Measurements from ENCODE around the gene SLC19A1. TPM values are rescaled to one million over a fixed set of nuclear protein-coding genes. Genes with fewer than 3 reads are reported as not detected.

The SLC19A1 gene
- total and polyA plus RNA-seq, 4 experiments from 2014 or later = 7.4 to 9.8 (median 8.2) TPM

- Histone ChIP-seq H3K27ac (ENCODE audit: low read depth, low read length) (peak overlapping the region; percentile 39), H3K4me3 (ENCODE audit: low read length in 2 of 2) (no peak overlapping the region), H3K27me3 (ENCODE audit: insufficient read depth, low read length) (no peaks in the 10 kb centered on the region), H3K4me1 (ENCODE audit: insufficient read depth, low read length) (peaks cover 34% of the 10 kb centered on the region), H3K36me3 (ENCODE audit: insufficient read depth, low read length) (no peaks in the 10 kb centered on the region), H3K9me3 (ENCODE audit: control insufficient read depth in 1 of 2, low read length in 2 of 2) (no peaks in the 10 kb centered on the region)
- no peaks in the 10 kb centered on the region for H3K27me3 Mint-ChIP-seq
- H3K4me3 Mint-ChIP-seq = peak overlapping the region; percentile 61 to 89 (median 81)
- POLR2A ChIA-PET (ENCODE audit: partially characterized antibody) = interaction anchor here (0.9 to 1.5 kb wide), 3 partner anchors 9 to 74 kb away, joined by 3 to 5 read pairs (median 4); no protein-coding TSS in a partner anchor
- DNase-seq = no peak
- H3K9me3 Mint-ChIP-seq = no peaks in the 10 kb centered on the region
- CTCF ChIA-PET (ENCODE audit: partially characterized antibody) = interaction anchor here (2.2 kb wide), 1 partner anchor 45 kb away, joined by 10 read pairs; no protein-coding TSS in a partner anchor
- H3K4me1 Mint-ChIP-seq = peaks cover 20 to 42% (median 28%) of the 10 kb centered on the region in 4 donors
- intact Hi-C loops (cut with micrococcal nuclease) = loop anchor here (1.0 to 10.0 kb wide), 4 partner anchors 39 to 265 kb away; partner anchors contain the start of genes PCBP3 and POFUT2
- H3K36me3 Mint-ChIP-seq = no peaks in the 10 kb centered on the region
- peak overlapping the region; percentile 78 to 97 (median 93) for H3K27ac Mint-ChIP-seq
These were observed 9.8 kb upstream of the SLC19A1 start for GRCh38 chr21:45551783-45552695.

GRCh38 chr21:45551316-45551715 lies 9.1 kb upstream of the SLC19A1 start:
- no peaks in the 10 kb centered on the region for H3K36me3 Mint-ChIP-seq
- Histone ChIP-seq H3K27me3 (ENCODE audit: insufficient read depth, low read length) (no peaks in the 10 kb centered on the region), H3K4me3 (ENCODE audit: low read length in 2 of 2) (peak overlapping the region in 1 of 2 donors; percentile 24), H3K9me3 (ENCODE audit: control insufficient read depth in 1 of 2, low read length in 2 of 2) (no peaks in the 10 kb centered on the region), H3K27ac (ENCODE audit: low read depth, low read length) (peak overlapping the region; percentile 39), H3K4me1 (ENCODE audit: insufficient read depth, low read length) (peaks cover 34% of the 10 kb centered on the region), H3K36me3 (ENCODE audit: insufficient read depth, low read length) (no peaks in the 10 kb centered on the region)
- POLR2A ChIA-PET (ENCODE audit: partially characterized antibody) = interaction anchor here (1.4 kb wide), 1 partner anchor 10 kb away, joined by 5 read pairs; no protein-coding TSS in a partner anchor
- H3K27me3 Mint-ChIP-seq = no peaks in the 10 kb centered on the region
- intact Hi-C loops (cut with micrococcal nuclease) = loop anchor here (1.0 to 10.0 kb wide), 4 partner anchors 39 to 264 kb away; partner anchors contain the start of genes PCBP3 and POFUT2
- CTCF ChIA-PET (ENCODE audit: partially characterized antibody) = interaction anchor here (2.2 kb wide), 1 partner anchor 46 kb away, joined by 10 read pairs; no protein-coding TSS in a partner anchor
- peak overlapping the region; percentile 73 to 97 (median 93) for H3K27ac Mint-ChIP-seq
- DNase-seq = peak in 3 of 5 donors; percentile 23 to 69 (median 39)
- peak overlapping the region; percentile 61 to 89 (median 81) for H3K4me3 Mint-ChIP-seq
- no peaks in the 10 kb centered on the region for H3K9me3 Mint-ChIP-seq
- H3K4me1 Mint-ChIP-seq = peaks cover 20 to 42% (median 28%) of the 10 kb centered on the region in 4 donors

- peak overlapping the region; percentile 66 to 89 (median 81) for H3K4me3 Mint-ChIP-seq
- POLR2A ChIA-PET (ENCODE audit: partially characterized antibody) = interaction anchor here (0.7 to 2.3 kb wide), 3 partner anchors 8 to 68 kb away, joined by 3 to 6 read pairs (median 5); no protein-coding TSS in a partner anchor
- Histone ChIP-seq H3K27me3 (ENCODE audit: insufficient read depth, low read length) (no peaks in the 10 kb centered on the region), H3K36me3 (ENCODE audit: insufficient read depth, low read length) (no peaks in the 10 kb centered on the region), H3K4me1 (ENCODE audit: insufficient read depth, low read length) (peaks cover 31% of the 10 kb centered on the region), H3K9me3 (ENCODE audit: control insufficient read depth in 1 of 2, low read length in 2 of 2) (no peaks in the 10 kb centered on the region), H3K27ac (ENCODE audit: low read depth, low read length) (peak overlapping the region; percentile 39), H3K4me3 (ENCODE audit: low read length in 2 of 2) (peak overlapping the region; percentile 24 to 56)
- peaks cover 20 to 42% (median 28%) of the 10 kb centered on the region in 4 donors for H3K4me1 Mint-ChIP-seq
- H3K36me3 Mint-ChIP-seq = no peaks in the 10 kb centered on the region
- intact Hi-C loops (cut with micrococcal nuclease) = loop anchor here (1.0 to 10.0 kb wide), 4 partner anchors 40 to 263 kb away; partner anchors contain the start of genes PCBP3 and POFUT2
- H3K9me3 Mint-ChIP-seq = no peaks in the 10 kb centered on the region
- peak in 3 of 5 donors; percentile 24 to 37 (median 32) for DNase-seq
- CTCF ChIA-PET (ENCODE audit: partially characterized antibody) = interaction anchor here (2.2 kb wide), 1 partner anchor 46 kb away, joined by 10 read pairs; no protein-coding TSS in a partner anchor
- H3K27me3 Mint-ChIP-seq = no peaks in the 10 kb centered on the region
- H3K27ac Mint-ChIP-seq = peak overlapping the region; percentile 81 to 97 (median 92)
These were observed 8.4 kb upstream of the SLC19A1 start for GRCh38 chr21:45550522-45551210.

DNA sequence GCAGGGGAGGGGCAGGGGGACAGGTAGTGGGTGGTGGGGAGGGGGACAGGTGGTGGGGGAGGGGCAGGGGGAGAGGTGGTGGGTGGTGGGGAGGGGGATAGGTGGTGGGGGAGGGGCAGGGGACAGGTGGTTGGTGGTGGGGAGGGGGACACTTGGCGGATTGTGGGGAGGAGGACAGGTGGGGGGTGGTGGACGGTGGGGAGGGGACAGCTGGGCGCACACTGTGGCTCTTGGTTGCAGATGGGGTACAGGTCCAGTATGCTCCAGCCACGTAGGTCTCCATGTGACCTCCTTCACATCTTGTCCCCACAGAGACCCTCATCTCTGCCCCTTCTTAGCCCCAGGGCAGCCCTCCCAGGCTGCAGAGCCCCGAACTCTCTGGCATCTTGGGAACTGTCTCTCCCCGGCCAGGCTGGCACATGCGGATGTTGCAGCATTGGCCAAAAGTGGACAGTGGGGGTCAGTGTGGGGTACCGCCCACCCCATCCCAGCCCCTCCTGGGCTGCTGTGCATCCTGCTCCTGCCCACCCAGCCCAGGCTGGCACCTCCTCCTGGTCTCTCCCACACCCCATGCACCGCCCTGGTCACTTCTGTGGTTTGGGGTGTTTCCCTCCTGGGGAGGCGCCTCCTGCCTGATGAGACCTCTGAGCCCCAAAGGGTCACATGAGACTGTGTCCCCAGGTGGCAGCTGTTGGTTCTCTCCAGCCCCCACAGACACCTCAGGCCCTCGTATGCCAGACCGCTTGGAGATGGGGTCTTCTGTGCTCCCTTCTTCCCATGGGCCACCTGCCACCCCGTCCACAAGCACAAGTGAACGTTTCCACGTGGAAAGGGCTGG lies 7.6 kb upstream of the SLC19A1 start:
- Mint-ChIP-seq H3K27me3 (no peaks in the 10 kb centered on the region), H3K36me3 (no peaks in the 10 kb centered on the region), H3K4me1 (peaks cover 20 to 42% (median 29%) of the 10 kb centered on the region in 4 donors), H3K27ac (peak overlapping the region in 6 of 7 donors; percentile 81 to 97 (median 88)), H3K4me3 (peak overlapping the region in 6 of 8 donors; percentile 66 to 83 (median 68)), H3K9me3 (no peaks in the 10 kb centered on the region)
- CTCF ChIA-PET (ENCODE audit: partially characterized antibody) = interaction anchor here (2.2 kb wide), 1 partner anchor 47 kb away, joined by 10 read pairs; no protein-coding TSS in a partner anchor
- H3K36me3 ChIP-seq (ENCODE audit: insufficient read depth, low read length) = no peaks in the 10 kb centered on the region
- no peak for DNase-seq
- no peak overlapping the region for H3K27ac ChIP-seq (ENCODE audit: low read depth, low read length)
- H3K4me3 ChIP-seq (ENCODE audit: low read length in 2 of 2) = peak overlapping the region; percentile 23 to 56
- H3K9me3 ChIP-seq (ENCODE audit: control insufficient read depth in 1 of 2, low read length in 2 of 2) = no peaks in the 10 kb centered on the region
- H3K4me1 ChIP-seq (ENCODE audit: insufficient read depth, low read length) = peaks cover 29% of the 10 kb centered on the region
- no peaks in the 10 kb centered on the region for H3K27me3 ChIP-seq (ENCODE audit: insufficient read depth, low read length)
- intact Hi-C loops (cut with micrococcal nuclease) = loop anchor here (2.0 to 10.0 kb wide), 3 partner anchors 41 to 263 kb away; partner anchors contain the start of genes PCBP3 and POFUT2
- POLR2A ChIA-PET (ENCODE audit: partially characterized antibody) = interaction anchor here (1.4 to 2.3 kb wide), 2 partner anchors 9 to 67 kb away, joined by 5 to 6 read pairs; no protein-coding TSS in a partner anchor

- intact Hi-C loops (cut with micrococcal nuclease) = no loop called here
- POLR2A ChIA-PET (ENCODE audit: partially characterized antibody) = interaction anchor here (2.3 kb wide), 1 partner anchor 66 kb away, joined by 6 read pairs; no protein-coding TSS in a partner anchor
- H3K27ac ChIP-seq (ENCODE audit: low read depth, low read length) = no peak overlapping the region
- H3K9me3 ChIP-seq (ENCODE audit: control insufficient read depth in 1 of 2, low read length in 2 of 2) = no peaks in the 10 kb centered on the region
- CTCF ChIA-PET (ENCODE audit: partially characterized antibody) = interaction anchor here (0.7 to 1.2 kb wide), 2 partner anchors 8 to 48 kb away, joined by 3 read pairs; no protein-coding TSS in a partner anchor
- H3K27me3 ChIP-seq (ENCODE audit: insufficient read depth, low read length) = no peaks in the 10 kb centered on the region
- Mint-ChIP-seq H3K27ac (peak overlapping the region in 5 of 7 donors; percentile 42 to 88 (median 59)), H3K27me3 (no peaks in the 10 kb centered on the region), H3K9me3 (no peaks in the 10 kb centered on the region), H3K4me3 (peak overlapping the region in 4 of 8 donors; percentile 27 to 74 (median 64)), H3K36me3 (no peaks in the 10 kb centered on the region), H3K4me1 (peaks cover 16 to 40% (median 24%) of the 10 kb centered on the region in 4 donors)
- H3K36me3 ChIP-seq (ENCODE audit: insufficient read depth, low read length) = no peaks in the 10 kb centered on the region
- H3K4me1 ChIP-seq (ENCODE audit: insufficient read depth, low read length) = peaks cover 29% of the 10 kb centered on the region
- no peak for DNase-seq
- H3K4me3 ChIP-seq (ENCODE audit: low read length in 2 of 2) = no peak overlapping the region
These were observed 6.7 kb upstream of the SLC19A1 start for GRCh38 chr21:45548711-45549491.
